ENCODE measurements around the gene NCLN.
"Not testable (repeated sequence)": the region's sequence is repeated elsewhere in the genome, so short reads cannot be mapped to it uniquely, and the experiment has no call there.

The NCLN gene

DNA sequence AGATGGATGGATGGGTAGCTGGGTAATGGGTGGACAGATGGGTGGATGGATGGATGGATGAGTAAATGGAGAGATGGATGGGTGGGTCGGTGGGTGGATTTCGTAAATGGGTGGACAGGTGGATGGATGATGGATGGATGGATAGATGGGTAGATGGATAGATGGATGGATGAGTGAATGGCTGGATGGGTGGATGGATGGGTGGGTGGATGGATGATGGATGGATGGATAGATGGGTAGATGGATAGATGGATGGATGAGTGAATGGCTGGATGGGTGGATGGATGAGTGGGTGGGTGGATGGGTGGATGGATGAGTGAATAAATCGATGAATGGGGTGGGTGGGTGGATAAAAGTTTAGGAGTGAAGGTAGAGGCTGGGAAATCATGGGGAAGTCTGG is 31.3 kb upstream of the NCLN start:
- in situ Hi-C loops (cut with HindIII; ENCODE audit: low sequenced_read_pairs), result not testable (repeated sequence)

DNA sequence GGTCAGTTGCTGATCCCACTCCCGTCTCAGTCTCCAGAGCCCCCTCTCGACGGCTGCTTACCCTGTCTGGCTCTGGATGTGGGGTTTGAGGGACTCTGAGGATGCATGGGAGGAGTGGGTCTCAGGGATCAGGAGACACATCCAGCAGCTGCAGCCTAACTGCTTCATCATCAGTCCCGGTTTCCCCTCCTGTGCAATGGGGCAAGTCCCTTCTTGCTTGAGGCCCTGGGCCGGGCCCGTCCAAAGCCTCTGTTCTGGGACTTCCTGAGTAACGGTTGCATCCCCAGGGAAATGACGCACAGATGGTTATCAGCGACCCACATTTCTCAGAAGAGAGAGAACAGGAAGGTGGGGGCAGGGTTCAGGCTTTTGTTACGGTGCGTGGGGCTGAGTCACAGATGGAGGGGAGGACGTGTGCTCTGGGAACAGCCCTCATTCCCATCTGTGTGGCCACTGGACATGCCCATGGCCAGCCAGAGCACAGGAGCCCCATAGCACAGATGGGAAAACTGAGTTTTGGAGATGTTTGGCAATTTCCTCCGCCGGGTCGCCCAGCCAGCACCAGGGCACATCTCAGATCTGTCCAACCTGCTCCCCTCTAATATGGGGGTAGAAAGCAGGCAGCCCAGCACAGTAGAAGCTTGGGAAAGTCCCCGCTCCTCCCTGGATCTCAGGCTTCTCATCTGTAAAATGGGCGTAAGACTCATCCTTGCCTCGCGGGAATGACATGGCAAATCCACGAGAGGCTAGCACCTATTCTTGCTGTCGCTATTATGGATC is 30.6 kb upstream of the NCLN start:
- in situ Hi-C loops (cut with HindIII; ENCODE audit: low sequenced_read_pairs), result no loop called here

DNA sequence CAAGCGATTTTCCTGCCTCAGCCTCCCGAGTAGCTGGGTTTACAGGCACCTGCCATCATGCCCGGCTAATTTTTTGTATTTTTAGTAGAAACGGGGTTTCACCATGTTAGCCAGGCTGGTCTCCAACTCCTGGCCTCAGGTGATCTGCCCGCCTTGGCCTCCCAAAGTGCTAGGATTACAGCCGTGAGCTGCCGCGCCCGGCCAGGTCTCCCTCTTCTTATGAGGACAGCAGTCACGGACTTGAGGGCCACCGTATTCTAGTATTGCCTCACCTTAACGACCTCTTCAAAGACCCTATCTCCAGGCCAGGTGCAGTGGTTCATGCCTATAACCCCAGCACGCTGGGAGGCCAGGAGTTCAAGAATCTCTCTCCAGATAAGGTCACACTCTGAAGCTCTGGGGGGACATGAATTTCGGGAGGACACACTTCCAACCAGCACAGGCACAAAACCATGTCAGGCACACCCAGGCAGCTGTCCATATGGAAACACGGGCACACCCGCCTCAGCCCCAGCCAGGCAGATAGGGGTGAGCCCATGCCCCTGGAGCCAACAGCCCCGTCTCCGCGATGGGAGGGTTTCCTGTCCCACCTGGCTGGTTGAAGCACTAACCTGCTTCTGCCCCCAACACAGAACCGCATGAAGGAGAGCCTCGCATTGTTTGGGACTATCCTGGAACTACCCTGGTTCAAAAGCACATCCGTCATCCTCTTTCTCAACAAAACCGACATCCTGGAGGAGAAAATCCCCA is 28.5 kb upstream of the NCLN start:
- in situ Hi-C loops (cut with HindIII; ENCODE audit: low sequenced_read_pairs), result no loop called here

DNA sequence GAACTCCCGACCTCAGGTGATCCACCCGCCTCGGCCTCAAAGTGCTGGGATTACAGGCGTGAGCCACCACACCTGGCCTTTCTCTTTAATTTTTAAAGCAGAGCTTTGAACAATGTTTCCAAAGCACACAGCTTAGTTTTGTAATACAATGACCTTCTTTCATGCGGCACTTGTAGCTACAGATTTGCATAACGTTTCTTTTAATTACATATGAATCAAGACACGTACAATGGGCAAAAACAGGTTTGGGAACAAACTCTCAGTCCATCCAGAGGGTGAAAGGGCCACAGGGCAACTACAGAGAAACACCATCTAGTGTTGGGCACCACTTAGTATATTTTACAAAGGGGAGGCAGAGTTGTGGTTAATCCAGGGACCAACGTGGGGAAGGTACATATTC is 26.2 kb upstream of the NCLN start:
- in situ Hi-C loops (cut with HindIII; ENCODE audit: low sequenced_read_pairs), result no loop called here

DNA sequence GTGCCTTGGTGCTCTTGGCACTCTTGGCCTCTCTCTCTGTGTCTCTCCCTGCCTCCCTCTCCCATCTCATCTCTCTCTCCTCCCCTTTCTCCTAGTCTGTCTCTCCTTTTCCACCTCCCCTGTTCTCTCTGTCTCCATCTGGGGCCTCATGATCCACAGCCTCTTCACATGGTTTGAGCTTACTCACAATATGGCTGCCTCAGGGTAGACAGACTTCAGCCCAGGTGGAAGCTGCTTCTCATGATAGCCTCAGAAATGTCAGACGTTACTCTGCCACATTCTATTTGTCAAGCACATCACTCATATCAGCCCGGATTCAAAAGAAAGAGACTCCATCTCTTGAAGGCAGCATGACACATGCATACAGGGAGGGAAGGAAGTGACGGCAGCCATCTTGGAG is 25.5 kb upstream of the NCLN start:
- in situ Hi-C loops (cut with HindIII; ENCODE audit: low sequenced_read_pairs), result no loop called here

DNA sequence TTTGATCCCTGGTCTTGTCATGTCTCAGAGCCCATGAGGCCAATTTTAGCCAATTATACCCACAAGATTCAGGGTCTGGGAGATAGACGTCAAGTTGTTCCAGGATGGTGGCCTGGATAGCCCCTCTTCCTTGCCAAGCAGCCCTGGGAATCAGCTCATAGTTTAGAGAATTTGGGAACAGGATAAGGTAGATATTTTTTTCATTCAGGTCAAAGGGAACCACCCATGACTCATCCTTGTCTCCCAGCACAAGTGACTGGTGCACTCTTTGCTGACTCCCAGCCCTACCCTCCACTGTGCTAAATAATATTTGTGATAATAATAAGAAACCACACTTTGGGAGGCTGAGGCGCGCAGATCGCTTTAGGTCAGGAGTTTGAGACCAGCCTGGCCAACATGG is 24.3 kb upstream of the NCLN start:
- in situ Hi-C loops (cut with HindIII; ENCODE audit: low sequenced_read_pairs), result no loop called here

DNA sequence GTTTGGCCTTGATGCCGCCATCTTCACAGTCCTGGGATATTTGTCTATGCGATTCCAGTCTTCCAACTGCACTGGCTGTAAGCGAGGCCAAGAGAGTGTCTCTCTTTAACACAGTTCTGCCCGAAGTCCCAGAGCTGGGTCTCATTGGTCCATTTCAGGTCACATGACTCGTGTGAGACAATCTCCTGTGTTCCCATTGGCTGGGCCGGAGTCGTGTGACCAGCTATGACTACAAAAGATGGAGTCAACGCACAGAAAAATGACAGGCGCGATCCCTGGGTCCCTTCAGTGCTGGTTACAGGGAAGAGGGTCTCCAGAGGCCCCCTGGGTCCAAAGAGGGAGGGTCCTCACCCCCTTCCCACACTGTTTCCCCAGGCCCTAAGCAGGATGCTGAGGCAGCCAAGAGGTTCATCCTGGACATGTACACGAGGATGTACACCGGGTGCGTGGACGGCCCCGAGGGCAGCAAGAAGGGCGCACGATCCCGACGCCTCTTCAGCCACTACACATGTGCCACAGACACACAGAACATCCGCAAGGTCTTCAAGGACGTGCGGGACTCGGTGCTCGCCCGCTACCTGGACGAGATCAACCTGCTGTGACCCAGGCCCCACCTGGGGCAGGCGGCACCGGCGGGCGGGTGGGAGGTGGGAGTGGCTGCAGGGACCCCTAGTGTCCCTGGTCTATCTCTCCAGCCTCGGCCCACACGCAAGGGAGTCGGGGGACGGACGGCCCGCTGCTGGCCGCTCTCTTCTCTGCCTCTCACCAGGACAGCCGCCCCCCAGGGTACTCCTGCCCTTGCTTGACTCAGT is 23.1 kb upstream of the NCLN start:
- in situ Hi-C loops (cut with HindIII; ENCODE audit: low sequenced_read_pairs), result no loop called here

DNA sequence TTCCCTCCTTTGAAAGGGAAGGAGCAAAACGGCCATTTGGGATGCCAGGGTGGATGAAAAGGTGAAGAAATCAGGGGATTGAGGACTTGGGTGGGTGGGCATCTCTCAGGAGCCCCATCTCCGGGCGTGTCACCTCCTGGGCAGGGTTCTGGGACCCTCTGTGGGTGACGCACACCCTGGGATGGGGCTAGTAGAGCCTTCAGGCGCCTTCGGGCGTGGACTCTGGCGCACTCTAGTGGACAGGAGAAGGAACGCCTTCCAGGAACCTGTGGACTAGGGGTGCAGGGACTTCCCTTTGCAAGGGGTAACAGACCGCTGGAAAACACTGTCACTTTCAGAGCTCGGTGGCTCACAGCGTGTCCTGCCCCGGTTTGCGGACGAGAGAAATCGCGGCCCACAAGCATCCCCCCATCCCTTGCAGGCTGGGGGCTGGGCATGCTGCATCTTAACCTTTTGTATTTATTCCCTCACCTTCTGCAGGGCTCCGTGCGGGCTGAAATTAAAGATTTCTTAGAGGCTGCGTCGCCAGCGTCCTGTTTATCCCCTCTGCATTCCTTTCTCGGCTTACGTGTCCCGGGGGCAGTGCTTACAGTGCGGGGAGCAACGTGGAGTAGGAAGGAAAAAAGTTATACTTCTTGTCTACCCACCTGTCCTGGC is 22.4 kb upstream of the NCLN start:
- in situ Hi-C loops (cut with HindIII; ENCODE audit: low sequenced_read_pairs), result no loop called here

DNA sequence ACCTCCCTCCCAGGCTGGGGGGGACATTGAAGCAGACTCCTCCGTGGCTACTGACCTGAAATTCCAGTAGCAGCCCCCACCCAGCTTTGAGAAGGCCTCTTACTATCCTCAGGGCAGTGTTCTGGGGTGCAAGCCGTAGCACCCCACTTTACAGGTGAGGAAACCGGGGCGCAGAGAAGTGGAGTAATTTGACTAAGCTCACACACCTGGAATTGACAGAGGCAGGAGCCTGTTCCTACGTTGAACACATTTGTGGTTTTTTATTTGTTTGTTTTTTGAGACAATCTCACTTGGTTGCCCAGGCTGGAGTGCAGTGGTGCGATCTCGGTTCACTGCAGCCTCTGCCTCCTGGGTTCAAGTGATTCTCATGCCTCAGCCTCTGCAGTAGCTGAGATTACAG is 21.8 kb upstream of the NCLN start:
- in situ Hi-C loops (cut with HindIII; ENCODE audit: low sequenced_read_pairs), result no loop called here

DNA sequence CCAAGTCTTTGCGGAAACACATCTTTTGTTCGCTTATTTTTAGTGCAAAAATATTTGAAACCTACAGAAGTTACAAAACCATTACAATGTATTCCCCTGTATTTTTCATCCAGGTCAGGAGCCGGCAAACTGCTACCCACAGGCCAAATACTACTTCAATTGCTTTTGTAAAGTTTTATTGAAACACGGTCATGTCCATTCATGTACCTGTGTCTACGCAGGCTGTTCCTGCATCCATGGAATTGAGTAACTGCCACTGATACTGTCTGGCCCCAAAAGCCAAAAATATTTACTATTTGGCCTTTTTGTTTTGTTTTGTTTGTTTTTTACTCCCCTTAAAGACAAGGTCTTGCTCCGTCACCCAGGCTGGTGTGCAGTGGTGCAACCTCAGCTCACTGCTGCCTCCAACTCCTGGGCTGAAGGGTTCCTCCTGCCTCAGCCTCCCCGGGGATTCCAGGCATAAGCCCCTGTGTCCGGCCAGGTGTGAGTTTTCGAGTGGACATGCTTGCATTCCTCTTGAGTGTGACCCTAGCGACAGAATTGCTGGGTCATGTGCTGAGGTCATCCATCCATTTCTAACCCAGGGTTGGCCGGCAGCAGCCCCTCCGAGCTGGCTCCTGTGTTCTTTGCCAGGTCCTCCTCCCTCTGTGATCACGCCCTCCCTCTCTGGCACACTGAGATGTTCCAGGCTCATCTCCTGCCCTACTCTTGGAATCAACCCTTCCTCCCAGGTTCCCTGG is 18.0 kb upstream of the NCLN start:
- in situ Hi-C loops (cut with HindIII; ENCODE audit: low sequenced_read_pairs), result no loop called here

DNA sequence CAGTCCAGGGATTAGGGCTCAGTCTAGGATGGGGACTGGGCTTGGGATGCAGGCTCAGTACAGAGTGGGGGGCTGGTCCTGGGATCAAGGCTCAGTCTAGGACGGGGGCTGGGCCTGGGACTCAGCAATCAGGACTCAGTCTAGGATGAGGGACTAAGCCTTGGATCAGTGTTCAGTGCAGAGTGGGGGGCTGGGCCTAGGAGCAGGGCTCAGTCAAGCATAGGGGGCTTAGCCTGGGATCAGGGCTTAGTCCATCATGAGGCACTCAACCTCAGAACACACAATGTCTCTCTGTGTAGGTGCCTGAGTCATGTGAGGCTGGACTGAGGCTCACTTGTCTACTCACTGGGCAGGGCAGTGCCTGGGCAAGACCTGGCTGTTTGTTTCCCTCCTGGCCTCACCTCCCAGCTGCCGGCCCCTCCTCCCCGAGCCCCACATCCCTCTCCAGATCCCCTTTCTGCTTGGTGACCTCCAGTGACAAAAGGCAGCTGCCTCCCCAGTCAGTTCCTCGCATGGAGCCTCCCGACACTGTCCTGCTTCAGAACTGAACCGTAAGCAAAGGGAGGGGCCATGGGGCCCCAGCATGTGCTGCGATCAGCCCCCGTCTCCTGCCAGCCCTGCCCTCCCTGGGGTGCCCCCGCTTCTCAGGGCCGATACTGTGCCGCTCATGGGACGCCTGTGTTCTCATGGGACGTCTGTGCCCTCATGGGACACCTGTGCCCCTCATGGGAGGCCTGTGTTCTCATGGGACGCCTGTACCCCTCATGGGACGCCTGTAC is 13.6 kb upstream of the NCLN start:
- in situ Hi-C loops (cut with HindIII; ENCODE audit: low sequenced_read_pairs), result loop anchor here (10.0 kb wide), 3 partner anchors 47 to 227 kb away; partner anchors contain the start of genes TLE2 and ZNF77

DNA sequence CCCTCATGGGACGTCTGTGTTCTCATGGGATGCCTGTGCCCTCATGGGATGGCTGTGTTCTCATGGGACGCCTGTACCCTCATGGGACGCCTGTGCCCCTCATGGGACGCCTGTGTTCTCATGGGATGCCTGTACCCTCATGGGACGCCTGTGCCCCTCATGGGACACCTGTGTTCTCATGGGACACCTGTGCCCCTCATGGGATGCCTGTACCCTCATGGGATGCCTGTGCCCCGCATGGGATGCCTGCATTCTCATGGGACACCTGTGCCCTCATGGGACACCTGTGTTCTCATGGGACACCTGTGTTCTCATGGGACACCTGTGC is 13.1 kb upstream of the NCLN start:
- in situ Hi-C loops (cut with HindIII; ENCODE audit: low sequenced_read_pairs), result loop anchor here (10.0 kb wide), 3 partner anchors 48 to 228 kb away; partner anchors contain the start of genes TLE2 and ZNF77

DNA sequence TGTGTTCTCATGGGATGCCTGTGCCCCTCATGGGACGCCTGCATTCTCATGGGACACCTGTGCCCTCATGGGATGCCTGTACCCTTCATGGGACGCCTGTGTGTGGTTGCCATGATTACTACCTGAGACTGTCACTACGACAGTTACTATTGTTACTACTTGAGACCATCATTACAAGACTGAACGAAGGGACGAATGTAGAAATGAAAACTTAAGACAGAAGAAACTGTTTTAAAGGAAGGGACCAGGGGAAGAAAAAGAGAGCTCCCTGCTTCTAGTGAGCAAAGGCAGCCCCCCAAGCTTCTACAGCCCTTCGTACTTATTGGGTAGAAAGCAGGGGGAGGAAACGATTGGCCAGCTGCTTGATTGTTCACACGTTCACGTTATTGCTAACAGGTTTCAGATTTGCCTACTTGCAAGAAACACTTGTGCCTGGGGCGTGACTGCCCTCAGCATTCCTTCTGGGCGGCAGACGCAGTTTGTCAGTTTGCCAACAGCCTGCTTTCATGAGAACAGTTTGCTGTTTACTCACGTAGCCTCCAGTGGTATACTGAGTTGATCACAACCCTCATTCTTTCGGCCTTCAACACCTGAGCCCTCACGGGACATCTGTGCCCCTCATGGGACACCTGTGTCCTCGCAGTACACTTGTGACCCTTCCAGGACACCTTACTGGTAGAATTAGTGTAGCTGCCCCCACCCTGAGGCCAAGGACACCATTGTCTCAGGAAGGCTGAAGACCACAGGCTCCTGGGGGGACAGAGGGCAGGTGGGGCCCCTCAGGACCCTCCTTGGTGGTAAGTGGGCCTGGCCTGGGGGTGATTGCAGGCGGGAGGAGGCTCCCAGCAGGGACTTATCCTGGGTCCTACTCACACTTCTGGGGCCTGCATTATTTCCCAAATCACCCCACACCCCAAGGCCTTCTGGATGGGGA is 9.7 kb upstream of the NCLN start:
- in situ Hi-C loops (cut with HindIII; ENCODE audit: low sequenced_read_pairs), result loop anchor here (5.0 to 10.0 kb wide), 5 partner anchors 51 to 231 kb away; partner anchors contain the start of genes TLE2 and ZNF77

DNA sequence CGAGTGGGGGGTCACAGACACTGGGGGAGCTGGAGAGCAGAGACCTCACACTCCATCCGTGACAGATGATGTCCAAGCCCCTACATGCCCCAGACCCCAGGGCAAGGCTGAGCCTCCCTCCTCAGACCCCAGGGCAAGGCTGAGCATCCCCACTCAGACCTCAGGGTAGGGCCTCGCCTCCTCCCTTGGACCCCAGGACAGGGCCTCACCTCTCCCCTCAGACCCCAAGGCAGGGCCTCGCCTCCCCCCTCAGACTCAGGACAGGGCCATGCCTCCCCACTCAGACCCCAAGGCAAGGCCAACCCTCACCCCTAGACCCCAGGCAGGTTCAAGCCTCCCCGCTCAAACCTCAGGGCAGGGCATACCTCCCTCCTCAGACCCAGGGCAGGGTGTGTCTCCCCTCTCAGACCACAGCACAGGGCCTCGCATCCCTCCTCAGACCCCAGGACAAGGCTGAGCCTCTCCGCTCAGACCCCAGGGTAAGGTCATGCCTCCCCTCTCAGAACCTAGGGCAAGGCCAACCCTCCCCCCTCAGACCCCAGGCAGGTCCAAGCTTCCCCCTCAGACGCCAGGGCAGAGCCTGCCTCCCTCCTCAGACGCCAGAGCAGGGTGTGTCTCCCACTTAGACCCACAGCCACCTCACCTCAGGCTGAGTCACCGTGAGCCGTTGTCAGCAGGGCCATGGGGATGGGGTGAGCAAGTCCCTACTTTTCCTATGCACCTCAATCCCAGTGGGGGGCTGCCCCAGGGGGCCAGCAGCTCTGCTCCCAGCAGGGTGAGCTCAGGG is 8.8 kb upstream of the NCLN start:
- in situ Hi-C loops (cut with HindIII; ENCODE audit: low sequenced_read_pairs), result loop anchor here (5.0 to 10.0 kb wide), 5 partner anchors 52 to 232 kb away; partner anchors contain the start of genes TLE2 and ZNF77

DNA sequence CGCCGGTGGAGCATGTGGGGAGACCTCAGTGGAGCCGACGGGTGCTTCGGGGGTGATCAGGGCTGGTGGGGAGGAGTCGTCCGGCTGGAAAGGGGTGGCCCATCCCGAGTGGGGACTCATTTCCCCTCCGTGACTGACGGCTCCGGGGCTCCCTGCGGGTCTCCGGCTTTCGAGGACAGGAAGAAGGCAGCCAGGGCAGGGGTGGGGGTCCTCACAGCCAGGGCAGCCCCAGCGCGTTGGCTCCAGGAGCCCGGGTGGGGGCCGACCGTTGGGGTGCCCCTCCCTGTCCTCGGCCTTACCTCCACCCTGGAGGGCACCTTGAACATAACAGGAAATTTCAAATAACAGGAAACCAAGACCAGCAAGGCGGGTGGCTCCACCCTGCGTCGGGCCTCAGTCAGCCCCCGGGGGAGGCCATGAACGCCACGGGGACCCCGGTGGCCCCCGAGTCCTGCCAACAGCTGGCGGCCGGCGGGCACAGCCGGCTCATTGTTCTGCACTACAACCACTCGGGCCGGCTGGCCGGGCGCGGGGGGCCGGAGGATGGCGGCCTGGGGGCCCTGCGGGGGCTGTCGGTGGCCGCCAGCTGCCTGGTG is 7.3 kb upstream of the NCLN start, which contains the start of gene S1PR4:
Gene S1PR4 (plus strand): TSS at position 393 of the 596 bp plus-strand sequence. CDS start 24 bp downstream, at position 417.
- in situ Hi-C loops (cut with HindIII; ENCODE audit: low sequenced_read_pairs), result loop anchor here (5.0 to 10.0 kb wide), 5 partner anchors 54 to 234 kb away; partner anchors contain the start of genes TLE2 and ZNF77

DNA sequence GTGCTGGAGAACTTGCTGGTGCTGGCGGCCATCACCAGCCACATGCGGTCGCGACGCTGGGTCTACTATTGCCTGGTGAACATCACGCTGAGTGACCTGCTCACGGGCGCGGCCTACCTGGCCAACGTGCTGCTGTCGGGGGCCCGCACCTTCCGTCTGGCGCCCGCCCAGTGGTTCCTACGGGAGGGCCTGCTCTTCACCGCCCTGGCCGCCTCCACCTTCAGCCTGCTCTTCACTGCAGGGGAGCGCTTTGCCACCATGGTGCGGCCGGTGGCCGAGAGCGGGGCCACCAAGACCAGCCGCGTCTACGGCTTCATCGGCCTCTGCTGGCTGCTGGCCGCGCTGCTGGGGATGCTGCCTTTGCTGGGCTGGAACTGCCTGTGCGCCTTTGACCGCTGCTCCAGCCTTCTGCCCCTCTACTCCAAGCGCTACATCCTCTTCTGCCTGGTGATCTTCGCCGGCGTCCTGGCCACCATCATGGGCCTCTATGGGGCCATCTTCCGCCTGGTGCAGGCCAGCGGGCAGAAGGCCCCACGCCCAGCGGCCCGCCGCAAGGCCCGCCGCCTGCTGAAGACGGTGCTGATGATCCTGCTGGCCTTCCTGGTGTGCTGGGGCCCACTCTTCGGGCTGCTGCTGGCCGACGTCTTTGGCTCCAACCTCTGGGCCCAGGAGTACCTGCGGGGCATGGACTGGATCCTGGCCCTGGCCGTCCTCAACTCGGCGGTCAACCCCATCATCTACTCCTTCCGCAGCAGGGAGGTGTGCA is 6.6 kb upstream of the NCLN start:
- in situ Hi-C loops (cut with HindIII; ENCODE audit: low sequenced_read_pairs), result loop anchor here (5.0 to 10.0 kb wide), 5 partner anchors 54 to 234 kb away; partner anchors contain the start of genes TLE2 and ZNF77

Measured in endothelial cell of hepatic sinusoid (primary cell).